ENCODE measurements around the gene PRKACA.
"Not testable (repeated sequence)": the region's sequence is repeated elsewhere in the genome, so short reads cannot be mapped to it uniquely, and the experiment has no call there.

PRKACA gene

GRCh38 chr19:14146169-14146568, 28.6 kb upstream of the PRKACA start:
- H3K4me3 ChIP-seq (ENCODE audit: low read depth, low read length); H3K27me3 ChIP-seq (ENCODE audit: control insufficient read depth, insufficient read depth, low read length); H3K9me3 ChIP-seq (ENCODE audit: control insufficient read depth, insufficient read depth, low read length); H3K9ac ChIP-seq (ENCODE audit: low read depth, low read length); H3K27ac ChIP-seq (ENCODE audit: low read depth, low read length); H3K36me3 ChIP-seq (ENCODE audit: control insufficient read depth, insufficient read depth, low read length): not testable (repeated sequence)
- H3K4me1 ChIP-seq (ENCODE audit: control insufficient read depth, insufficient read depth, low read length), result peaks cover 26% of the 10 kb centered on the region

- Histone ChIP-seq H3K4me3 (ENCODE audit: low read depth, low read length) (no peak overlapping the region), H3K27me3 (ENCODE audit: control insufficient read depth, insufficient read depth, low read length) (no peaks in the 10 kb centered on the region), H3K4me1 (ENCODE audit: control insufficient read depth, insufficient read depth, low read length) (peaks cover 26% of the 10 kb centered on the region), H3K9ac (ENCODE audit: low read depth, low read length) (no peak overlapping the region), H3K9me3 (ENCODE audit: control insufficient read depth, insufficient read depth, low read length) (no peaks in the 10 kb centered on the region), H3K36me3 (ENCODE audit: control insufficient read depth, insufficient read depth, low read length) (no peaks in the 10 kb centered on the region), H3K27ac (ENCODE audit: low read depth, low read length) (no peak overlapping the region)
These were observed 27.8 kb upstream of the PRKACA start for GRCh38 chr19:14145381-14145780.

DNA sequence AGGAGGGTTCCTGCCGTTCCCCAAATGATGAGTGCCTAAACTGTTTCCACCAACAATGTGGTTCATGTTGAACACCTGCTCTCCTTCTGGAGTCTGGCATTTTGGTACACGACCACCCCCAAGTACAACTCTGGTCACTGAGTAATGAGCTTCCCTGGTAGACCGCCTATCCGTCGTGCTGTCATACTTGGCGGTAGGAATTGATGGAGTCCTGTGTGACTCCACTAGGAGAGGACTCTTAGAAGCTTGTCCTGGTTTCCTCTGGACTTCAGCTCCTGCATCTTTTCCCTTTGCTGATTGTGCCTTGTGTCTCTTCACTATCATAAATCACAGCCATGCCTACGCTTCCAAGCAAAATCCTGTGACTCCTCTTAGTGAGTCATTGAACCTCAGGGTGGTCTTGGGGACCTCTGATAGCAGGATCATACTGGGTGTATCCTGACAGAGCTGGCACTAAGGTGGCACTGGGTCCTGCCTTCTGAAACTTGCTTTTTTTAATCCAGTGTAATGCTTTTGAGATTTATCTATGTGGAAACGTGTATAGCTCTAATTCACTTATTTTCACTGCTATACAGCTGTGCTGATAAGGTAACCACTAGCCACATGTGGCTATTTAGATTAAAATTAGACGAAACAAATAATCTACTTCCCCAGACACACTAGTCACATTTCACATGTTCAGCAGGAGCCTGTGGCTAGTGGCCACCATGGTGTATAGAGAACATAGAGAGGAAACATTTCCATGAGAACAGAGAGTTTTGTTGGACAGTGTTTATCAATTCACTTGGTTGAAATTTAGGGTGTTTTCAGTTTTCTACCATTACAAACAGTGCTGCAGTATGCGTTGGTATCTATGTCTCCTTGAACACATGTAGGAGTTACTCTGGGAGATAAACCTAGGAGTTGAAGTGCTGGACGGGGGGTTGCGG, 25.0 kb upstream of the PRKACA start:
- no peaks in the 10 kb centered on the region for H3K9me3 ChIP-seq (ENCODE audit: control insufficient read depth, insufficient read depth, low read length)
- peaks cover 4% of the 10 kb centered on the region; the same call in 1 of the 2 replicates for H3K4me1 ChIP-seq (ENCODE audit: control insufficient read depth, insufficient read depth, low read length)

DNA sequence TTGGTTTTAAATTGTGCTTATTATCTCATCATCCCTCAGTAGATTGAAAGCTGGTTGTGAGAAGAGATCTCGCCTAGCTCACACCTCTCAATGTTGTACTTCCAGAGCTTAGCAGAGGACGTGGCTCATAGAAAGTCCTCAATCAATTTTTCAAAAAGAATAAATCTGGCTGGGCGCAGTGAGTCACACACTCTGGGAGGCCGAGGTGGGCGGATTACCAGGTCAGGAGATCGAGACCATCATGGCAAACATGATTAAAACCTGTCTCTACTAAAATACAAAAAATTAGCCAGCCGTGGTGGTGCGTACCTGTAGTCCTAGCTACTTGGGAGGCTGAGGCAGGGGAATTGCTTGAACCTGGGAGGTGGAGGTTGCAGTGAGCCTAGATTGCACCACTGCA, 23.5 kb upstream of the PRKACA start:
- H3K36me3 ChIP-seq (ENCODE audit: control insufficient read depth, insufficient read depth, low read length), result no peaks in the 10 kb centered on the region
- peaks cover 4% of the 10 kb centered on the region; the same call in 1 of the 2 replicates for H3K4me1 ChIP-seq (ENCODE audit: control insufficient read depth, insufficient read depth, low read length)
- H3K9me3 ChIP-seq (ENCODE audit: control insufficient read depth, insufficient read depth, low read length), result no peaks in the 10 kb centered on the region
- H3K9ac ChIP-seq (ENCODE audit: low read depth, low read length), result no peak overlapping the region
- no peak overlapping the region for H3K27ac ChIP-seq (ENCODE audit: low read depth, low read length)
- H3K4me3 ChIP-seq (ENCODE audit: low read depth, low read length), result no peak overlapping the region
- no peaks in the 10 kb centered on the region for H3K27me3 ChIP-seq (ENCODE audit: control insufficient read depth, insufficient read depth, low read length)

More for the DNA sequence above, 25.0 kb upstream of the PRKACA start:
- Histone ChIP-seq H3K27me3 (ENCODE audit: control insufficient read depth, insufficient read depth, low read length) (no peaks in the 10 kb centered on the region), H3K9ac (ENCODE audit: low read depth, low read length) (no peak overlapping the region), H3K36me3 (ENCODE audit: control insufficient read depth, insufficient read depth, low read length) (no peaks in the 10 kb centered on the region), H3K4me3 (ENCODE audit: low read depth, low read length) (no peak overlapping the region), H3K27ac (ENCODE audit: low read depth, low read length) (no peak overlapping the region)

DNA sequence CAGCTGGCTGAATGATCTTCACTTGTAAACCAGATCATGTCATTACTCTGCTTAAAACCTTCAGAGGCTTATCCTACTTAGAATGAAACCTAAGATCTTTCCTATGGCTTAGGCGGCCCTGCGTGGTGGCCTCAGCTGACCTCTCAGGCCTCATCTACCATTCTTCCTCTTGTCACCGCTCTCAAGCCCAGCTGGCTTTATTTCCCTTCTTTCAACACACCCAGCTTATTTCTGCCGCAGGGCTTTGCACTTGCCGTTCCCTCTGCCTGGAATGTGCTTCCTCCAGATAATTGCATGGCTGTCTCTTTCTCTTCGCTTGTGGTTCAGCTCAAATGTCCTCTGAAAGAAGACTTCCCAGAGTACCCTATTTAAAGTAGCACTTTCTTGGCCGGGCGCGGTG, 22.4 kb upstream of the PRKACA start:
- Histone ChIP-seq H3K36me3 (ENCODE audit: control insufficient read depth, insufficient read depth, low read length) (no peaks in the 10 kb centered on the region), H3K27me3 (ENCODE audit: control insufficient read depth, insufficient read depth, low read length) (no peaks in the 10 kb centered on the region), H3K9me3 (ENCODE audit: control insufficient read depth, insufficient read depth, low read length) (no peaks in the 10 kb centered on the region), H3K27ac (ENCODE audit: low read depth, low read length) (no peak overlapping the region), H3K4me3 (ENCODE audit: low read depth, low read length) (no peak overlapping the region), H3K4me1 (ENCODE audit: control insufficient read depth, insufficient read depth, low read length) (no peaks in the 10 kb centered on the region; the same call in 1 of the 2 replicates), H3K9ac (ENCODE audit: low read depth, low read length) (no peak overlapping the region)

DNA sequence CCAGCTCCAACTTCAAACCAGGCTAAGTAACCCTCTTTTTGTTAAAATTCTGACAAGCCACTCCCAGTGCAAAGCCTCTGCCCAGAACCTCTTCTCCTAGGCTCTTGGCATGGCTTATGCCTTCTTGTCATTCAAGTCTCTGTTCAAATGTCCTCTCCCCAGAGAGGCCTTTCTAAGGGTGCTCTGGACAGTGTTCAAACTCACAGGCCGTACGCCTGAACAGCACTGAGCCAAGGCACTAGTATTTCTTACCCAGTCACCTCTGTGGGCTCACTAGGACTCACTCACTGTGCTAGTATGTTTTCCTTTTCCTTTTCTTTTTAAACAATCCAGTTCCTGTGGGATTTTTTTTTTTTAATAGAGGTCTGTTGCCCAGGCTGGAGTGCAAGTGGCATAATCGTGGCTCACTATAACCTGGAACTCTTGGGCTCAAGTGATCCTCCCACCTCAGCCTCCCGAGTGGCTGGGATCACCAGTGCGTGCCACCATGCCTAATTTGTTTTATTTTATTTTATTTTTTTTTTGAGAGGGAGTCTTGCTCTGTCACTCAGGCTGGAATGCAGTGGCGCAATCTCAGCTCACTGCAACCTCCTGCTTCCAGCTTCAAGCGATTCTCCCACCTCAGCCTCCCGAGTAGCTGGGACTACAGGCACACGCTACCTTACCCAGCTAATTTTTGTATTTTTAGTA, 21.2 kb upstream of the PRKACA start:
- H3K27me3 ChIP-seq (ENCODE audit: control insufficient read depth, insufficient read depth, low read length), result no peaks in the 10 kb centered on the region
- no peaks in the 10 kb centered on the region for H3K36me3 ChIP-seq (ENCODE audit: control insufficient read depth, insufficient read depth, low read length)
- no peaks in the 10 kb centered on the region for H3K9me3 ChIP-seq (ENCODE audit: control insufficient read depth, insufficient read depth, low read length)
- no peak overlapping the region for H3K4me3 ChIP-seq (ENCODE audit: low read depth, low read length)
- H3K27ac ChIP-seq (ENCODE audit: low read depth, low read length), result no peak overlapping the region
- H3K9ac ChIP-seq (ENCODE audit: low read depth, low read length), result no peak overlapping the region
- H3K4me1 ChIP-seq (ENCODE audit: control insufficient read depth, insufficient read depth, low read length), result peaks cover 7% of the 10 kb centered on the region

- peak within 1 kb of the TSS; percentile 97 for H3K27ac ChIP-seq (ENCODE audit: low read depth, low read length)
- peak within 1 kb of the TSS; percentile 69 for H3K9ac ChIP-seq (ENCODE audit: low read depth, low read length)
- H3K27me3 ChIP-seq (ENCODE audit: control insufficient read depth, insufficient read depth, low read length), result no peaks in the 10 kb centered on the region
- peaks cover 7% of the 10 kb centered on the region for H3K36me3 ChIP-seq (ENCODE audit: control insufficient read depth, insufficient read depth, low read length)
- H3K4me1 ChIP-seq (ENCODE audit: control insufficient read depth, insufficient read depth, low read length), result peaks cover 7% of the 10 kb centered on the region
- H3K9me3 ChIP-seq (ENCODE audit: control insufficient read depth, insufficient read depth, low read length), result no peaks in the 10 kb centered on the region
- H3K4me3 ChIP-seq (ENCODE audit: low read depth, low read length), result peak within 1 kb of the TSS; percentile 83
These were observed 19.1 kb upstream of the PRKACA start, which contains the start of gene ASF1B for GRCh38 chr19:14136509-14137281. TSS of gene ASF1B (minus strand) at chr19:14136589. CDS start at chr19:14136456, 133 bp downstream.

GRCh38 chr19:14135985-14136508, 18.5 kb upstream of the PRKACA start:
- peak overlapping the region; percentile 69 for H3K9ac ChIP-seq (ENCODE audit: low read depth, low read length)
- no peaks in the 10 kb centered on the region for H3K9me3 ChIP-seq (ENCODE audit: control insufficient read depth, insufficient read depth, low read length)
- peaks cover 8% of the 10 kb centered on the region for H3K36me3 ChIP-seq (ENCODE audit: control insufficient read depth, insufficient read depth, low read length)
- H3K27me3 ChIP-seq (ENCODE audit: control insufficient read depth, insufficient read depth, low read length), result no peaks in the 10 kb centered on the region
- H3K4me3 ChIP-seq (ENCODE audit: low read depth, low read length), result peak overlapping the region; percentile 83
- peak overlapping the region; percentile 86 for H3K27ac ChIP-seq (ENCODE audit: low read depth, low read length)
- H3K4me1 ChIP-seq (ENCODE audit: control insufficient read depth, insufficient read depth, low read length), result peaks cover 7% of the 10 kb centered on the region

GRCh38 chr19:14135355-14135754, 17.8 kb upstream of the PRKACA start:
- H3K36me3 ChIP-seq (ENCODE audit: control insufficient read depth, insufficient read depth, low read length), result peaks cover 8% of the 10 kb centered on the region
- no peaks in the 10 kb centered on the region for H3K9me3 ChIP-seq (ENCODE audit: control insufficient read depth, insufficient read depth, low read length)
- H3K4me1 ChIP-seq (ENCODE audit: control insufficient read depth, insufficient read depth, low read length), result peaks cover 7% of the 10 kb centered on the region
- no peak overlapping the region for H3K27ac ChIP-seq (ENCODE audit: low read depth, low read length)
- H3K4me3 ChIP-seq (ENCODE audit: low read depth, low read length), result peak overlapping the region; percentile 83
- H3K27me3 ChIP-seq (ENCODE audit: control insufficient read depth, insufficient read depth, low read length), result no peaks in the 10 kb centered on the region
- H3K9ac ChIP-seq (ENCODE audit: low read depth, low read length), result no peak overlapping the region

DNA sequence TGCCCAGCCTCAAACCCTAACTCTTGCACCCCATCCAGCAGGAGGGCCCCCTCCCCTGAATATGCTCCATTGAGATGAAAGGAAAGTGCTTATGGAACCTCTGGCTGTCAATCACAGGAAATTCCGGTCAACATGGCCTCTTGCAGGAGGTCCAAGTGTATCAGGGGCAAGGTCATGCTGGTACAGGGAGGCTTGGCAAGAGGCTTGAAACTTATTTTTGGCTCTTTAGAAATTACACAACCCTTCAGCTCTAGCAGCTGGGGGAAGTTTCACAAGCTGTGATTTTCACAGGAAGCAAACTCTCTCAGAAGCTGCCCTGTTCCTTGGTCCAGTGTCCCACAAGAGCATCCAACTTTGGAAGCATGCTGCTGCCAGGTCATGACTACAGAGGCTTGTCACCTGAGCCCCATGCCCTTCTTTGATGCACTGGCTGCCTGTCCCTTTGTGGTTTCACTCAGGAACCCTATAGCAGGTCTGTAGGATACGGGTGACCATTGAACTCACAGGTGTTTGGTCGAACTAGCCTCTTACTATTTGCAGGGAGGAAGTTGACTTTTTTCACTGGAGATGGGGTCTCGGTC, 10.5 kb upstream of the PRKACA start:
- H3K9ac ChIP-seq (ENCODE audit: low read depth, low read length), result no peak overlapping the region
- no peak overlapping the region for H3K27ac ChIP-seq (ENCODE audit: low read depth, low read length)
- no peaks in the 10 kb centered on the region for H3K27me3 ChIP-seq (ENCODE audit: control insufficient read depth, insufficient read depth, low read length)
- H3K4me1 ChIP-seq (ENCODE audit: control insufficient read depth, insufficient read depth, low read length), result no peaks in the 10 kb centered on the region
- H3K9me3 ChIP-seq (ENCODE audit: control insufficient read depth, insufficient read depth, low read length), result no peaks in the 10 kb centered on the region
- no peak overlapping the region for H3K4me3 ChIP-seq (ENCODE audit: low read depth, low read length)
- H3K36me3 ChIP-seq (ENCODE audit: control insufficient read depth, insufficient read depth, low read length), result peaks cover 35% of the 10 kb centered on the region
